Measurements from ENCODE around the gene GALM. TPM values are rescaled to one million over a fixed set of nuclear protein-coding genes. Genes with fewer than 3 reads are reported as not detected.
A peak's percentile ranks its signal among the peaks of the same experiment; 100 is the strongest.
"Not testable (repeated sequence)": the region's sequence is repeated elsewhere in the genome, so short reads cannot be mapped to it uniquely, and the experiment has no call there.

Gene GALM
- total RNA-seq, 4 donors from 2014 or later, result 6.2 to 104 (median 14.8) TPM

GRCh38 chr2:38751596-38752410, 85.9 kb downstream of the GALM start:
- Histone ChIP-seq H3K4me1 (peaks cover 15 to 20% of the 10 kb centered on the region in 2 donors), H3K36me3 (no peaks in the 10 kb centered on the region), H3K9me3 (no peaks in the 10 kb centered on the region), H3K4me3 (peak overlapping the region; percentile 77 to 83), H3K27me3 (no peaks in the 10 kb centered on the region), H3K27ac (peak overlapping the region; percentile 98)
- DNase-seq, result no peak
- intact Hi-C loops (cut with DNase I; ENCODE audit: low total_unique reads), result no loop called here
- TF ChIP-seq CTCF (IDR thresholded peaks at IDR 0.05) (no peak), POLR2A (IDR thresholded peaks at IDR 0.05) (no peak)

- TF ChIP-seq POLR2A (IDR thresholded peaks at IDR 0.05) (no peak), CTCF (IDR thresholded peaks at IDR 0.05) (no peak)
- Histone ChIP-seq H3K27ac (peak overlapping the region in 1 of 2 donors; percentile 30), H3K4me1 (peaks cover under 1 to 5% of the 10 kb centered on the region in 2 donors), H3K36me3 (no peaks in the 10 kb centered on the region), H3K9me3 (no peaks in the 10 kb centered on the region), H3K4me3 (no peak overlapping the region), H3K27me3 (no peaks in the 10 kb centered on the region)
- intact Hi-C loops (cut with DNase I; ENCODE audit: low total_unique reads), result no loop called here
- no peak for DNase-seq
These were observed 88.1 kb downstream of the GALM start for GRCh38 chr2:38754049-38754448.

GRCh38 chr2:38754506-38754905, 88.6 kb downstream of the GALM start:
- Histone ChIP-seq H3K27me3 (no peaks in the 10 kb centered on the region), H3K27ac (peak overlapping the region in 1 of 2 donors; percentile 30), H3K9me3 (no peaks in the 10 kb centered on the region), H3K4me1 (peaks cover 0 to under 1% of the 10 kb centered on the region in 2 donors), H3K4me3 (no peak overlapping the region), H3K36me3 (no peaks in the 10 kb centered on the region)
- TF ChIP-seq CTCF (IDR thresholded peaks at IDR 0.05) (no peak), POLR2A (IDR thresholded peaks at IDR 0.05) (no peak)
- intact Hi-C loops (cut with DNase I; ENCODE audit: low total_unique reads), result no loop called here
- DNase-seq, result no peak

- H3K4me1 ChIP-seq; H3K27me3 ChIP-seq; H3K36me3 ChIP-seq; H3K9me3 ChIP-seq; DNase-seq; H3K4me3 ChIP-seq; intact Hi-C loops (cut with DNase I; ENCODE audit: low total_unique reads); H3K27ac ChIP-seq: not testable (repeated sequence)
These were observed 90.0 kb downstream of the GALM start for GRCh38 chr2:38755891-38756290.

GRCh38 chr2:38763228-38763627, 97.3 kb downstream of the GALM start:
- Histone ChIP-seq H3K4me1 (no peaks in the 10 kb centered on the region), H3K4me3 (no peak overlapping the region), H3K27me3 (no peaks in the 10 kb centered on the region), H3K36me3 (no peaks in the 10 kb centered on the region), H3K9me3 (no peaks in the 10 kb centered on the region), H3K27ac (no peak overlapping the region)
- intact Hi-C loops (cut with DNase I; ENCODE audit: low total_unique reads), result no loop called here
- TF ChIP-seq CTCF (IDR thresholded peaks at IDR 0.05), result no peak
- no peak for TF ChIP-seq POLR2A (IDR thresholded peaks at IDR 0.05)
- no peak for DNase-seq

Data from uterus (tissue), 4 donors.